Stomach (tissue), 4 donors: ENCODE data around the gene PLSCR1.

Experiments used
- CTCF ChIP-seq, 7 experiments: fragments of 450-650 bp in 4 of 7; fragments of 200-600 bp in 3 of 7; sonication (generic) in 3 of 7; IDR thresholded peaks; one replicate each; pipeline ENCODE4 v1.5.1; 2016 to 2019; ENCODE audit warnings: antibody characterized with exemption in 7 of 7, control low read depth in 2 of 7, mild to moderate bottlenecking in 1 of 7
- POLR2AphosphoS5 ChIP-seq, 3 donors: sonication (generic); formaldehyde crosslinking; IDR thresholded peaks; one replicate each; pipeline ENCODE4 v1.6.1; 2016; ENCODE audit warnings: antibody characterized with exemption in 3 of 3

GRCh38 chr3:146521394-146521793 is 23.0 kb downstream of the PLSCR1 start:
- TF ChIP-seq POLR2AphosphoS5 (IDR thresholded peaks at IDR 0.05), result no peak
- TF ChIP-seq CTCF (IDR thresholded peaks at IDR 0.05), result no peak
